ENCODE data around the gene C15orf39. TPM values are rescaled to one million over a fixed set of nuclear protein-coding genes. Genes with fewer than 3 reads are reported as not detected.

The C15orf39 gene
- polyA plus RNA-seq, 5 donors, result 7.2 to 17.3 (median 10.7) TPM

Other genes with a start within 250 kb of the C15orf39 start
- gene RPP25, start 245.1 kb upstream of the C15orf39 start, polyA plus RNA-seq (ENCODE audit: insufficient read depth in 1 of 5, insufficient read length in 5 of 5, low replicate concordance in 1 of 5), result 10 to 100 TPM in 1 of 5 donors, 1 to 10 TPM in 4; 4.5 to 10.4 (median 5.6) TPM
- gene SCAMP5, start 206.3 kb upstream of the C15orf39 start, polyA plus RNA-seq (ENCODE audit: insufficient read depth in 1 of 5, insufficient read length in 5 of 5, low replicate concordance in 1 of 5), result 10 to 100 TPM; 11.5 to 28.0 (median 14.2) TPM
- 10 to 100 TPM; 11.1 to 16.3 (median 11.9) TPM for gene PPCDC, start 178.3 kb upstream of the C15orf39 start, polyA plus RNA-seq (ENCODE audit: insufficient read depth in 1 of 5, insufficient read length in 5 of 5, low replicate concordance in 1 of 5)
- gene GOLGA6C, start 56.5 kb downstream of the C15orf39 start, polyA plus RNA-seq (ENCODE audit: insufficient read depth in 1 of 5, insufficient read length in 5 of 5, low replicate concordance in 1 of 5), result not detected
- under 1 TPM; 0.14 to 0.33 (median 0.23) TPM for gene GOLGA6D, start 81.0 kb downstream of the C15orf39 start, polyA plus RNA-seq (ENCODE audit: insufficient read depth in 1 of 5, insufficient read length in 5 of 5, low replicate concordance in 1 of 5)
- gene COMMD4, start 134.2 kb downstream of the C15orf39 start, polyA plus RNA-seq (ENCODE audit: insufficient read depth in 1 of 5, insufficient read length in 5 of 5, low replicate concordance in 1 of 5), result 10 to 100 TPM; 69.6 to 88.0 (median 73.7) TPM
- gene NEIL1, start 145.2 kb downstream of the C15orf39 start, polyA plus RNA-seq (ENCODE audit: insufficient read depth in 1 of 5, insufficient read length in 5 of 5, low replicate concordance in 1 of 5), result 10 to 100 TPM; 24.0 to 35.1 (median 31.7) TPM
- 100 to 1,000 TPM; 118 to 221 (median 170) TPM for gene MAN2C1, start 166.7 kb downstream of the C15orf39 start, polyA plus RNA-seq (ENCODE audit: insufficient read depth in 1 of 5, insufficient read length in 5 of 5, low replicate concordance in 1 of 5)
- gene SIN3A, start 249.8 kb downstream of the C15orf39 start, polyA plus RNA-seq (ENCODE audit: insufficient read depth in 1 of 5, insufficient read length in 5 of 5, low replicate concordance in 1 of 5), result 10 to 100 TPM; 50.0 to 63.7 (median 60.6) TPM